GM19467 (cell line): ENCODE data around the gene RAC2.
"Not testable (repeated sequence)": the region's sequence is repeated elsewhere in the genome, so short reads cannot be mapped to it uniquely, and the experiment has no call there.

Experiments
- ATAC-seq: cut with Tn5 transposase; IDR thresholded peaks from one replicate; pipeline ENCODE4 v1.9.1; 2021; ENCODE audit warnings: mild to moderate bottlenecking, moderate library complexity; ENCODE audit not compliant: unreplicated experiment

RAC2 gene

GRCh38 chr22:37256075-37256726, 12.1 kb upstream of the RAC2 start:
- no peak for ATAC-seq

GRCh38 chr22:37255558-37256006, 11.5 kb upstream of the RAC2 start:
- no peak for ATAC-seq

GRCh38 chr22:37254867-37255233, 10.8 kb upstream of the RAC2 start:
- ATAC-seq = no peak

- ATAC-seq = no peak
Measured at GRCh38 chr22:37254209-37254866, 10.3 kb upstream of the RAC2 start.

- no peak for ATAC-seq
Measured at GRCh38 chr22:37253126-37253660, 9.1 kb upstream of the RAC2 start.

GRCh38 chr22:37251836-37252235, 7.8 kb upstream of the RAC2 start:
- ATAC-seq = not testable (repeated sequence)

- ATAC-seq = no peak
Measured at GRCh38 chr22:37249986-37250385, 5.9 kb upstream of the RAC2 start.

- no peak for ATAC-seq
Measured at GRCh38 chr22:37248251-37248650, 4.2 kb upstream of the RAC2 start.

GRCh38 chr22:37245740-37246139, 1.7 kb upstream of the RAC2 start:
- ATAC-seq = no peak

GRCh38 chr22:37244922-37245722, 1.1 kb upstream of the RAC2 start:
- ATAC-seq = no peak

- no peak for ATAC-seq
Measured at GRCh38 chr22:37243402-37244113, 511 bp downstream of the RAC2 start.

GRCh38 chr22:37242395-37242918, 1.6 kb downstream of the RAC2 start:
- peak; percentile 49 for ATAC-seq

GRCh38 chr22:37241351-37242142, 2.5 kb downstream of the RAC2 start:
- no peak for ATAC-seq

- no peak for ATAC-seq
Measured at GRCh38 chr22:37240941-37241320, 3.1 kb downstream of the RAC2 start.

GRCh38 chr22:37240240-37240940, 3.7 kb downstream of the RAC2 start:
- no peak for ATAC-seq

- no peak for ATAC-seq
Measured at GRCh38 chr22:37239336-37240239, 4.5 kb downstream of the RAC2 start.

GRCh38 chr22:37237371-37238268, 6.4 kb downstream of the RAC2 start:
- no peak for ATAC-seq
